ENCODE results near the gene PRLHR. TPM values are rescaled to one million over a fixed set of nuclear protein-coding genes. Genes with fewer than 3 reads are reported as not detected.

The PRLHR gene
- total RNA-seq, 1 donor: not detected

DNA sequence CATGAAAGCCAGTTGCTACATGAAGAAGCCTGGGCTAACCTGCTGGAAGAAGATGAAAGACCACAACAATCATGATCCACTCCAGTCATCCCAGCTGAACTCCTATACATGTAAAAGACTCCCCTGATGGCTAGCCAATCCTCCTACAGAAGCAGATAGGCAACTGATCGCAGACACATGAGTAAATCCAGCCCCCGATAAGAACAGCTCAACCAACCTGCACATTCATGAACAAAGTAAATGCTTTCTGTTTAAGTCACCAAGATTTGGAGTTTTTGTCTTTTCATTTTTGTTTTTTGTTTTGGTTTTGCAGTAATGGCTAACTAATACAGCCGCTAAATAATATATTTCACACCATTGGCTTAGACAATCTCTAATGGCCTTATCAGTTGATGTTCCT, 53.7 kb downstream of the PRLHR start:
- no peak overlapping the region for H3K4me2 ChIP-seq (ENCODE audit: insufficient read depth, low read length)
- H2AFZ ChIP-seq (ENCODE audit: low read length): no peak overlapping the region
- H4K20me1 ChIP-seq (ENCODE audit: insufficient read depth, low read length): no peaks in the 10 kb centered on the region
- no peaks in the 10 kb centered on the region for H3K27me3 ChIP-seq (ENCODE audit: insufficient read depth, low read length)
- H3K79me2 ChIP-seq (ENCODE audit: insufficient read depth, low read length): no peaks in the 10 kb centered on the region
- H3K36me3 ChIP-seq (ENCODE audit: insufficient read depth, low read length): no peaks in the 10 kb centered on the region
- DNase-seq (ENCODE audit: insufficient read length, low spot score, missing footprints): no peak
- H3K9me3 ChIP-seq (ENCODE audit: low read depth, low read length): no peaks in the 10 kb centered on the region
- H3K27ac ChIP-seq (ENCODE audit: low read depth, low read length): no peak overlapping the region
- H3K4me1 ChIP-seq (ENCODE audit: insufficient read depth, low read length): no peaks in the 10 kb centered on the region
- no peak overlapping the region for H3K4me3 ChIP-seq (ENCODE audit: insufficient read depth, low read length)
- TF ChIP-seq, protein P1, sequence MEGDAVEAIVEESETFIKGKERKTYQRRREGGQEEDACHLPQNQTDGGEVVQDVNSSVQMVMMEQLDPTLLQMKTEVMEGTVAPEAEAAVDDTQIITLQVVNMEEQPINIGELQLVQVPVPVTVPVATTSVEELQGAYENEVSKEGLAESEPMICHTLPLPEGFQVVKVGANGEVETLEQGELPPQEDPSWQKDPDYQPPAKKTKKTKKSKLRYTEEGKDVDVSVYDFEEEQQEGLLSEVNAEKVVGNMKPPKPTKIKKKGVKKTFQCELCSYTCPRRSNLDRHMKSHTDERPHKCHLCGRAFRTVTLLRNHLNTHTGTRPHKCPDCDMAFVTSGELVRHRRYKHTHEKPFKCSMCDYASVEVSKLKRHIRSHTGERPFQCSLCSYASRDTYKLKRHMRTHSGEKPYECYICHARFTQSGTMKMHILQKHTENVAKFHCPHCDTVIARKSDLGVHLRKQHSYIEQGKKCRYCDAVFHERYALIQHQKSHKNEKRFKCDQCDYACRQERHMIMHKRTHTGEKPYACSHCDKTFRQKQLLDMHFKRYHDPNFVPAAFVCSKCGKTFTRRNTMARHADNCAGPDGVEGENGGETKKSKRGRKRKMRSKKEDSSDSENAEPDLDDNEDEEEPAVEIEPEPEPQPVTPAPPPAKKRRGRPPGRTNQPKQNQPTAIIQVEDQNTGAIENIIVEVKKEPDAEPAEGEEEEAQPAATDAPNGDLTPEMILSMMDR (IDR thresholded peaks at IDR 0.05; ENCODE audit: extremely low read depth, low read depth, low read length): no peak

Other genes with a start within 250 kb of the PRLHR start
- 32.6 and 39.2 TPM in 2 replicates for gene CACUL1, start 159.3 kb upstream of the PRLHR start, total RNA-seq